HG03064 (cell line): ENCODE results near the gene RBBP7.
A peak's percentile ranks its signal among the peaks of the same experiment; 100 is the strongest.

Experiments used
- ATAC-seq: cut with Tn5 transposase; IDR thresholded peaks from one replicate; pipeline ENCODE4 v1.9.1; 2021; ENCODE audit warnings: low read depth; ENCODE audit not compliant: unreplicated experiment

The RBBP7 gene

GRCh38 chrX:16828124-16828908 is 41.8 kb downstream of the RBBP7 start:
- no peak for ATAC-seq

- no peak for ATAC-seq
These were observed 42.9 kb downstream of the RBBP7 start for GRCh38 chrX:16827225-16827624.

DNA sequence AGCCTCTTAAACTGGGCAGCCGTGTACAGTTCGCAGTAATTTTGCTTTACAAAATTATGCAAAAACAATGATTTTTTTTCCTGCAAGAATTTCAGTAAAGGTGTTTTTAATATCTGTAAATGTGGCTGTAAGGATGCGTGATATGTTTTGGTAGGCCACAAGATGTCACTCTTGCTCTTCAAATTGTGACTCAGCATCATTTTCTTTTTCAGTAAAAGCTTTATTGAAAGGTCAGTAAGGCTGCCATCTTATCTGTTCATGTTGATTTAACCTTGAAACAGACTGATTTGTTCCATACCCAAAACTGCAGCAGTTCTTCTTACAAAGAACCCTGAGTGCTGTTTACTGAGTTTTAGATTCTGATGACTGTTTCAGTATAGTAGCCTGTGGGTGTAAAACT is 44.0 kb downstream of the RBBP7 start:
- no peak for ATAC-seq

DNA sequence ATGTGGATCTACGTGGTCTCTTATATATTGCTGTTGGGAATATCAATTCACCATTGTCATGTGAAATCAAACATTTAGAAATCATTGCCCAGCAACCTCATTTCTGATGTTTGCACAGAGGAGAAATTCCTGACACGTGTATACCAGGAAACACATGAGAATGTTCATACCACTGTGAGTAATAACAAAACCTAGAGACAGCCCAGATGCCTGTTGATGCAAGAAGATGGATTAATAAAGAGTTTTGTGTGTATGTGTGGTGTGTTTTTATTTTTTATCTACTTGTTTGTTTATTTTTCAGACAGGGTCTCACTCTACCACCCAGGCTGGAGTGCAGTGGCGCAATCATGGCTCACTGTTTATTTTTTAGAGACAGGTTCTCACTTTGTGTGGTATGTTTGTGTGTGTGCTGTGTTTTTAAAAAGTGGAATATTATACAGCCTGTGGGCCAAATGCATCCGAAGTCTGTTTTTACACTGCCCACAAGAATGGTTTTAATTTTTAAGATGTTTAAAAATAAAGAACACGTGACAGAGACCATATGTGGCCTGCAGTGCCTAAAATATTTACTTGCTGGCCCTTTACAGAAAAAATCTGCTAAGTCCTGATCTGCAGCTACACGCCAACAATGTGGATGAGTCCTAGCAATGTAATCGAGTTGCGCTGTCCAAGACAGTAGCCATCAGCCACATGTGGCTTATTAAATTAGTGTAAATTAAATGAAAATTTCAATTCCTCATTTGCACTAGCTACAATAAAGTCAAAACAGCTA is 44.7 kb downstream of the RBBP7 start:
- ATAC-seq = no peak

DNA sequence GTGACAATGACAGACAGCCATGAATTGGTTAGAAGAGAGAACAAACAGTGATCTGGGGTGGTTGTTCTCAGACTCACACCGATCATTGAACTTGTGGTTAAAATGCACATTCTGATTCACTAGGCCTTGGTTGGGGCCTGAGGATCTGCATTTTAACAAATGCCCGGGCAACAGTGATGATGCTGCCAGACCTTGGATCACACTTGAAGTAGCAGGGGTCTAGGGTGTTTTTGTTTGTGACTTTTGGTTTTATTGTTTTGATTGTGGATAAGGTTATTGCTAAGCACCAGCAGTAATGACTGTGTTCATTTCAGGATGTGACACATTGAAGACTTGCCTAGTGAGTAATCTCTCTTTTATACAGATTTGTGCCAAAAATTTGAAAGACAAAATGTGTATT is 47.4 kb downstream of the RBBP7 start:
- no peak for ATAC-seq

DNA sequence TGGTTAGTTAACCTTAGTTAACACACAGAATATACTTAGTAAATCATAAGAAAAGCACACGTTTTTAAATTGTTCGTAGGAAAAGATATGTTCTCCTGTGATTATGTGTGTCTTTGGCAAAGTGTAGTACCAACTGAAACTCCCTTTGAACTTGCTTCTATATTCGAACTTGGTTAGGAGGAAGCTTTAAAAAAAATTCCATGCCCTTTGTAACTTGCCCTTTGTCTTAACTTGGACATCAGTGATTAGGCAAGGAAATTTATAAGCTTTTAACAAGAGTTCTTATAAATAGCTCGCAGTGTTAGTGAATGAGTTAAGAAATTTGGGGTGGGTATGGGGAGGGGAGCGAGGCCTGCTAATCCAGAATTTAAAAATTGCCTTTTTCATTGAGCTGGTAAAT is 50.5 kb downstream of the RBBP7 start:
- ATAC-seq = no peak

DNA sequence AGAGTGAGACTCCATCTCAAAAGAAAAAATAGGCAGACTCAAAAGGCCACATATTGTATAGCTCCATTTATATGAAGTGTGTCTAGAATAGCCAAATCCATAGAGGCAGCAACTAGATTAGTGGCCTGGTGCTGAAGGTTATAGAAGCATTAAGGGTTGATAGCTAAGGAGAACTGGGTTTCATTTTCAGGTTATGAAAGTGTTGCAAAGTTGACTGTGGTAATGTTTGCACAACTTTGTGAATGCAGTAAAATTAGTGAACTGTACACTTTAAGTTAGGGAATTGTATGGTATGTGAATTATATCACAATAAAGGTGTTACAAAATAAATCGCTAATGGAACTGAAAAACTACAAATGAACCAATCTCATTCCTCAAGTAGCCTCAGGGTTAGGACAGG is 55.6 kb downstream of the RBBP7 start:
- no peak for ATAC-seq

DNA sequence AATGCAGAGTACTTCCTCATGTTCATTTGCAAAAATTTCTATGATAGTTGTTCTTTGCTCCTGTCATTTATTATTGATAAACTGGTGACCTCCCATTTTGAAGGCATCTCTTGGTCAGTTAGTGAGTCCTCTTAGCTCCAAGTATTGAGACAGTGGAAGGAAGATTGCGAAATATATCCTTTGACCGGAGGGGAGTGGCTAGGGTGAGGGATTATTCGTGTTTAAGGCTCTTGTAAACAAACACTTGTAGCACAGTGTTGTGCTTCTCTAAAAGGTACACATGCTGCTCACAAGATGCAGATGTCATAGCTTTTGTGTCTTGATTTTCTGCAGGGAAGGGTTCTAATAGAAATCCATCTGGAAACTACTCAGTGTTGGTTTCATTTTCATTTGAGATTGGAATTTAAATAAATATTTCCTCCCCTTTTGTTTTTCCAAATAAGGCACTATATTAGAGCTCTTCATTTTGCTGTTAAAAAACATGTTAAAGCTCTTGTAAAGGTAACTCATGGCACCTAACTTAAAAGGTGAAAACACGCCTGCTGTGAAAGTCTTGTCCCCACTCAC is 62.1 kb downstream of the RBBP7 start:
- ATAC-seq = no peak

GRCh38 chrX:16807548-16807947 is 62.6 kb downstream of the RBBP7 start:
- no peak for ATAC-seq

DNA sequence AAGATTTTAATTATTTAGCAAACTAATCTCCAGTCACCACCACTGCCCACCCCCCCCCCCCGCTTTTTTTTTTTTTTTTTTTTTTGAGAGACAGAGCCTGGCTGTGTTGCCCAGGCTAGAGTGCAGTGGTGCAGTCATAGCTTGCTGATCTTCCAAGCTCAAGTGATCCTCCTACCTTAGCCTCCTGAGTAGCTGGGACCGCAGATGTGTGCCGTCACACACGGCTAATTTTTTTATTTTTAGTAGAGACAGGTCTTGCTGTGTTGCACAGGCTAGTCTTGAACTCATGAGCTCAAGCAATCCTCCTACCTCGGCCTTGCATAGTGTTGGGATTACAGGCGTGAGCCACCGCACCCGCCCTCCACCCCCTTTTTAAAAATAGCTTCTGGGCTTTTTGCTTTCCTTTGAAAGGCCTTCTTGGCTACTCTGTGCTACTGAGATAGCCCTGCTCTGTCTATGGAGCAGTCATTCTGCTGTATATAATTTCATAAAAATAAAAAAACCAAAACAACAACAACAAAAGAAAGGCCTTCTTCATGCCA is 65.2 kb downstream of the RBBP7 start:
- peak; percentile 73 for ATAC-seq

GRCh38 chrX:16797841-16798240 is 72.3 kb downstream of the RBBP7 start:
- ATAC-seq = no peak

DNA sequence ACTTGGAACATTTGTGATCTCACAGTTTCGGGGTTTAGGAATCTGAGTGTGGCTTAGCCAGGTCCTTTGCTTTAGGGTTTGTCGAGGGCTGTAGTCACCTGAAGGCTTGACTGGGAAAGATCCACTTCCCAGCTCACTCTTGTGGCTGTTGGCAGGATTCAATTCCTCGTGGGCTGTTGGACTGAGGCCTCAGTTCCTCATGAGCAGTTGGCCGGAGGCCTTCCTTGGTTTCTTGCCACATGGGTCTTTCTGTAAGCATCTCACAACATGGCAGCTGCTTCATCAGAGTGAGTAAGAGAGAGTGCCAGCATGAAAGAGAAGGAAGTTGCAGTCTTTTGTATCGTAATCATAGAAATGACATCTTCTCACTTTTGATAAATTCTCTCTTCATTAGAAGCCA is 72.8 kb downstream of the RBBP7 start:
- no peak for ATAC-seq

GRCh38 chrX:16796298-16796697 is 73.9 kb downstream of the RBBP7 start:
- no peak for ATAC-seq
